GOT3 (cell line): ENCODE data around the gene RPP30.
"Not testable (repeated sequence)": the region's sequence is repeated elsewhere in the genome, so short reads cannot be mapped to it uniquely, and the experiment has no call there.

Source experiments
- DNase-seq: peaks from one replicate; lab custom pipeline; 2025; ENCODE audit warnings: mixed read lengths; lab: John Stamatoyannopoulos, UW

RPP30 gene

GRCh38 chr10:90871279-90871765 is 452 bp upstream of the RPP30 start:
- DNase-seq, result no peak

- DNase-seq, result no peak
Observed at GRCh38 chr10:90872648-90873020, 860 bp downstream of the RPP30 start.

GRCh38 chr10:90879062-90879461 is 7.3 kb downstream of the RPP30 start:
- no peak for DNase-seq

- DNase-seq, result not testable (repeated sequence)
Observed at GRCh38 chr10:90880059-90880719, 8.4 kb downstream of the RPP30 start.

- DNase-seq, result no peak
Observed at GRCh38 chr10:90884431-90884830, 12.7 kb downstream of the RPP30 start.

- DNase-seq, result no peak
Observed at GRCh38 chr10:90885176-90885575, 13.4 kb downstream of the RPP30 start.

GRCh38 chr10:90887555-90887954 is 15.8 kb downstream of the RPP30 start:
- DNase-seq, result no peak

GRCh38 chr10:90888387-90888786 is 16.6 kb downstream of the RPP30 start:
- no peak for DNase-seq

GRCh38 chr10:90889636-90890035 is 17.9 kb downstream of the RPP30 start:
- no peak for DNase-seq

GRCh38 chr10:90890347-90890746 is 18.6 kb downstream of the RPP30 start:
- DNase-seq, result no peak

- DNase-seq, result no peak
Observed at GRCh38 chr10:90893190-90893589, 21.4 kb downstream of the RPP30 start.

GRCh38 chr10:90896916-90897315 is 25.1 kb downstream of the RPP30 start:
- DNase-seq, result not testable (repeated sequence)

GRCh38 chr10:90905925-90906324 is 34.2 kb downstream of the RPP30 start:
- DNase-seq, result no peak

- DNase-seq, result no peak
Observed at GRCh38 chr10:90906596-90906995, 34.8 kb downstream of the RPP30 start.

- DNase-seq, result no peak
Observed at GRCh38 chr10:90911133-90912051, 39.6 kb downstream of the RPP30 start.

- DNase-seq, result no peak
Observed at GRCh38 chr10:90912174-90912573, 40.4 kb downstream of the RPP30 start.

- no peak for DNase-seq
Observed at GRCh38 chr10:90912854-90913479, 41.2 kb downstream of the RPP30 start.

GRCh38 chr10:90913774-90914420 is 42.1 kb downstream of the RPP30 start:
- no peak for DNase-seq

- no peak for DNase-seq
Observed at GRCh38 chr10:90914992-90915765, 43.4 kb downstream of the RPP30 start.

- no peak for DNase-seq
Observed at GRCh38 chr10:90915766-90916075, 43.9 kb downstream of the RPP30 start.

- no peak for DNase-seq
Observed at GRCh38 chr10:90916392-90917237, 44.8 kb downstream of the RPP30 start.
